Epithelial cell of proximal tubule (primary cell): ENCODE measurements around the gene PPP1R9B. TPM values are rescaled to one million over a fixed set of nuclear protein-coding genes. Genes with fewer than 3 reads are reported as not detected.

Source experiments
- DNase-seq: peaks from one replicate; pipeline ENCODE4 v3.0.0-alpha.2; 2011; ENCODE audit warnings: low read depth
- H3K4me3 ChIP-seq: 2 replicates; pipeline ENCODE4 v1.5.1; 2011; ENCODE audit warnings: low read depth, mild to moderate bottlenecking, low read length
- CTCF ChIP-seq: conservative IDR thresholded peaks from 2 replicates; pipeline ENCODE4 v1.5.1; 2012; ENCODE audit warnings: low read depth, mild to moderate bottlenecking, low read length
- total RNA-seq: library from RNA; depleted of rRNA; stranded (reverse); fragments of >200 nt; gene quantifications from 2 replicates; pipeline ENCODE4 v1.2.3, GENCODE V29; 2015

The PPP1R9B gene
- total RNA-seq, 1 donor from 2014 or later = 33.8 TPM

DNA sequence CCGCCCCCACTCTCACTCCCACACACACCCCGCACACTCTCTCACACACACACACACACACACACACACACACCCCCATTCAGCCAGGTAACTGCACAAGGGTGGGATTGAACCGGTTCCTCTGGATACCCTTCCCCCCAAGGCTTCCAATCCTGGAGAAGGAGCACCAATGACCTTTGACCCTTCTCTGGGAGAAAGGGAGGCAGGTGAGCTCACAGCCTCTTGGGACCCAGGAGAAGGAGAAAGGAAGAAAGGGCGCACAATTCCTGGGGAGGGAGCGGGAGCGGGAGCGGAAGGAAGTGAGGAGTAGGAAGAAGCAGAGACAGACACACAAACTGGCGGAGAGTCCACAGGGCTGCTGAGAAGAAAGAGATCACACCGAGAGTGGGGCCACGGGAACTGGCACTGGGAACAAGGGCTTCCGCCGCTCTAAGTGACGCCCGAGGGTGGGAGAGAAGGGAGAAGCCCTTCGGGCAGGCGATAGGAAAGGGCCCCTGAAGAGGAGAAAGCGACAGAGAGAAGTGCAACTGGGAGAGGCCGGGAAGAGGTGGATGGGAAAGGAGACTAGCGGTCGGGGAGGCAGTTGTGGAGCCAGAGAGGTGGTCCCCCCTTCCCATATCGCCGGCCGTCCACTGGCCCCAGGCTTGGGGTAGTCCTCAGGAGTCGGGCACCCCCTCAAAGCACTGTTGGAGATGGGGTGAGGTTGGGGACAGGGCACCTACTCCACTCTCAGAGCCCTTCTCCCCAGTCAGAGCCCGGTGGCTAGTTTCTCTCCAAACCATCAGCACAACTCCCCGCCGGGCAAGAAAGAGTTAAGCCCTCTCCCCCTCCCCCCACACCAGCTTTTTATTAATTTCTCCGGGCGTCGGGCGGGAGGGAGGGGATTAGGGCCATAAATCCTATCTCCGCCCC is 21.8 kb downstream of the PPP1R9B start:
- no peak for DNase-seq
- TF ChIP-seq CTCF = no peak
- no peak overlapping the region for H3K4me3 ChIP-seq

- DNase-seq = no peak
- no peak for TF ChIP-seq CTCF
- H3K4me3 ChIP-seq = no peak overlapping the region
Observed at GRCh38 chr17:50127697-50128361, 22.6 kb downstream of the PPP1R9B start.

DNA sequence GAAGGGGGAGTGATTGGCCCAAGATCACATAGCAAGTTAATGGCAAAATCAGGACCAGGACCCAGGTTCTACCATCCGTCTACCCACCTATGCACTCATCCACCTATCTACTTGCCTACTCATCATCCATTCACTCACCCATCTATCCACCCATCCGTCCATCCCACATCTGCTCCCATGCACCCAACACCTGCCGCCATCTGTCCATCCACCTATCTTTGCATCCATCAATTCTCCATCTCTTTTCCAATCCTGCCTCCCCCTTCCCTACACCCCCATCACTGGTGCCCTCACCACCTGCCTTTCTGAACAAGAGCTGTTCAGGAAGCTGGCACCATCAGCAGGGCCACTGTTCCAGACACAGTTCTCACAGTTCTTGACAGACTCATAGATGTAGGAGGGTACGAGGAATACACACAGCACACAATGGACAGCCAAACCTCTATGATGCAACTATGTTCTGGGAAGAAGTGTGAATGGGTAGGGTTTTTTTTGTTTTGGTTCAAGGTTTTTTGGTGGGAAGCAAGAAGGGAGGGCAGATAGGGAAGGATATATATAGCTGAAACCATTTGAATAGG is 25.0 kb downstream of the PPP1R9B start:
- no peak overlapping the region for H3K4me3 ChIP-seq

GRCh38 chr17:50123649-50124349 is 26.7 kb downstream of the PPP1R9B start:
- no peak for DNase-seq
- peak overlapping the region; percentile 44 for H3K4me3 ChIP-seq

More for the DNA sequence above, 25.0 kb downstream of the PPP1R9B start:
- no peak for TF ChIP-seq CTCF
- DNase-seq = no peak

DNA sequence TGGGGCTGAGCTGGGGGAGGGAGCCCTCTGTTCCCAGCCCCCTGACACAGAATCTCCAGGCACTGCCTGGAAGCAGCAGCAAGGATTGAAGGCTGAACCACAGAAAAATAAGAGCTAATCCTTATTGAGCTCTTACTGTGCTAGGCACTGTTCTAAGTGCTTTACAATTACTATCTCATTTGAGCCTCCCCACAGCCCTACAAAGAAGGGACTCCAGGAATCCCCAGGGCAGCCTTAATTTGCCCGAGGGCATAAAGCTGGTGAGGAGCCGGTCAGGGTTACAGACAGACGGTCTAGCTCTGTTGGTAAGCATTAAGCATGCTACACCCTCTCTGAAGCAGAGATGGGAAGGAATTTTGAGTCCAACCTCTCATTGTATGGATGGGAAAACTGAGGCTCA is 27.5 kb downstream of the PPP1R9B start:
- no peak for TF ChIP-seq CTCF
- no peak for DNase-seq
- H3K4me3 ChIP-seq = no peak overlapping the region

More at GRCh38 chr17:50123649-50124349, 26.7 kb downstream of the PPP1R9B start:
- no peak for TF ChIP-seq CTCF

GRCh38 chr17:50120475-50121253 is 29.8 kb downstream of the PPP1R9B start:
- no peak for TF ChIP-seq CTCF
- DNase-seq = no peak
- no peak overlapping the region for H3K4me3 ChIP-seq
